Measurements from ENCODE around the gene PARP16. TPM values are rescaled to one million over a fixed set of nuclear protein-coding genes. Genes with fewer than 3 reads are reported as not detected.

PARP16 gene
- polyA plus RNA-seq, 12 donors: 11.1 to 15.0 (median 12.5) TPM; not detected in 1

DNA sequence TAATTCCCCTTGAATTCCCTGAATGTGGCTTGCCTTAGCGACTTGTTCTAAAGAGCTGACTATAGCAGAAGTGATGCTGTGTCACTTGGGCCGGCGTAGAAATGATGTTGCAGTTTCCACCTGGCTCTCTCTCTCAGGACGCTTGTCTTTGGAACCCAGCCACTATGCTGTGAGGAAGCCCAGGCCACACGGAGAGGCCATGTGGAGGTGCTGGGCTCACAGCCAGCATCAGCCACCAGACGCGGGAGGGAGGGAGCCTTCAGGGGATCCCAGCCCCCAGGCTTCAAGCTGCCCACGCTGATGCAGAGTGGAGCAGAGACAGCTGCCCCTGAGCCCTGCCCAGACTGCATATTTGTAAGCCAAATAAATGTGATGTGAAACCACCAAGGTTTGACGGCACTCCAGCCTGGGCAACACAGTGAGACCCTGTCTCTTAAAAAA, 36.4 kb upstream of the PARP16 start:
- DNase-seq: peak; percentile 55

DNA sequence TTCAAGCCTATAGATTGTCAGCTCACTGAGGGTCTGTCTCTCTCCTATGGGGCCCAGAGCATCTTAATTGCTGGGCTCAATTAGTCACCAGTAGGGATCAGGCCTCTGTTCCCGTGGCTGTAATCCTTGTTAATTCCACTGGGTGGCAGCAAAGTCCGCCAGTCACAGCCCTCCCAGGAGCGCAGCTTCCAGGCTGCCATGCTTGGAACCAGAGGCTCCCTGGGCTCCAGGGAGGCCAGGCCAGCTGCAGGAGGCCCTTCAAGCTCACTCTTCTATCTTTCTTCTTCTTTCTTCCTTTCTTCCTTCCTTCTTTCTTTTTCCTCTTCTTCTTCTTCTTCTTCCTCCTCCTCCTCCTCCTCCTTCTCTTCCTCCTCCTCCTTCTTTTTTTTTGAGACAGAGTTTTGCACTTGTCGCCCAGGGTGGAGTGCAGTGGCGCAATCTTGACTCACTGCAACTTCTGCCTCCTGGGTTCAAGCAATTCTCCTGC, 32.2 kb upstream of the PARP16 start:
- DNase-seq: peak; percentile 83

DNA sequence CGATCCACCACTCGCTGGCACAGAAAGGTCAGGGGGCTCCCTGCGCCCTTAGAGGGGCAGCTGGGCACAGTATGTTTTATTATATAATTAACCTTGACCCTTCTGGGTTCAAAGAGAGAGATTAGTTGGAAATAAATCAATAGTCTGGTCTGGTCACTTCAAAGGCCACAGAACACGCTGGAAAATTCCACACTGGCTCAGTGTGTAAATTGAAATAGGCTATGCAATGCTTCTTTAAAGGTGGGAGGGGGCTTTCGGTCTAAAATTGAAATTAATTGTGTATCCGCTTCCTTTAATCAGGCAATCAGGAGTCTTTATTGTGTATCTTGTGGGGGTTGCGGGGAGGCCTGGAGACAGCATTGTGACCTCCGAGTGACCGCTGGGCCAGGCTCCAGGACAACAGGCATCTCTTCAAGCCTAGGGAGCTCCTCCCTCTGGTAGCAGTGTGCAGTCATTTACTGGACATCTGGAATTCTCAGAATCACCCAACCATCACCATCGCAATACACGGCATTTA, 25.8 kb upstream of the PARP16 start:
- peak; percentile 65 for DNase-seq

DNA sequence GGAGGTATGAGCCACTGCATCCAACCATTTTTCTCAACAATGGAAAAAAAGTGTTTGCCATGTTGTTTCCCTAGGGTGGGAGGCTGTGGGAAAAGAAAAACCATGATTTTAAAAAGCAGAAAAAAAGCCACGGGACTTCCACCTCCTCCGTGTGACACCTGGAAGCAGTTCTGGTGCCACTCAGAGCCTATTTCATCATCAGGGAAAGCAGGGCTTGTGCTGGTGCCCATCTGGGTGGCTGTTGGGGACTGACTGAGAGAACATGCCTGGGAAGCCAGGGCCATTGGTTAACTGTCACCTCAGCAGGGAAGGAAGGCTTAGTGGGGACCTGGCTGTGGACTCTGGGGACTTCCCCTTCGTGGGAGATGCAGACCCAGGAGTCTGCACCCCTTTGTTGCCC, 25.1 kb upstream of the PARP16 start:
- DNase-seq: no peak

DNA sequence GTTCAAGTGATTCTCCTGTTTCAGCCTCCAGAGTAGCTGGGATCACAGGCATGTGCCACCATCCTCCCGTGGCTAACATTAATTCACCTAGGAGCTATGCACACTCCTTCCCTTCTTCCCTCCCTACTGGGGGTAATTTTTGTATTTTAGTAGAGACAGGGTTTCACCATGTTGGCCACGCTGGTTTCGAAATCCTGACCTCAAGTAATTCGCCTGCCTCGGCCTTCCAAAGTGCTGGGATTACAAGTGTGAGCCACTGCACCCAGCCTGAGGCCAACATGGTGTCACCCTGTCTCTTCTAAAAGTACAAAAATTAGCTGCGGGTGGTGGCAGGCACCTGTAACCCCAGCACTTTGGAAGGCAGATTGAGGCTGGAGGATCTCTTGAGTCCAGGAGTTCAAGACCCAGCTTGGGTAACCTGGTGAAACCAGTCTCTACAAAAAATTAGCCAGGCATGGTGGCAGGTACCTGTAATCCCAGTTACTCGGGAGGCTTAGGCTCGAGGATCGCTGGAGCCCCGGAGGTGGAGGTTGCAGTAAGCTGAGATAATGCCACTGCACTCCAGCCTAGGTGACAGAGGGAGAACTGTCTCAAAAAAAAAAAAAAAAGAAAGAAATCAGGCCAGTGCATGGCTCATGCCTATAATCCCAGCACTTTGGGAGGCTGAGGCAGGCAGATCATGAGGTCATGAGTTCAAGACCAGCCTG, 23.9 kb upstream of the PARP16 start:
- no peak for DNase-seq

DNA sequence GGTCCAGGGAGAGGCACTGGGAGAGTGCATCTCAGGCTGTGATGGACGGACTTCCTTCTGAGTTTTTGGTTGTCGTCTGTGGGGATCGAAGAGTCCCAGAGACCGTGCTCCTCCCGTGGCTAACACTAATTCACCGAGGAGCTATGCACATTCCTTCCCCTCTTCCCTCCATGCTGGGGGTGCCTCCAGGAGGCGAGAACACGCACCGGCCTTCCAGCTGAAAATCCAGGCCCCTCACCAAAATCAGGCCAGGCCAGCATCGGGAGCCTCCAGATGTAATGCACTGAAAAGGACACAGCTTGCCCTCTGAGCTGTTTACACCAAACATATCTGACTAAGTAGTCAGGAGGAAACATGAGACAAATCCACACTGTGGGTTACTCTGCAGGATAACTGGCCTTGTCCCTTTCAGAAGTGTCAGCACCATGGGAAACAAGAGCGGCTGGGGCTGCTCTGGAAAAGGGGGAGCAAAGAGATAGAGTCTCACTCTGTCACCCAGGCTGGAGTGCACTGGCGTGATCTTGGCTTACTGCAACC, 23.3 kb upstream of the PARP16 start:
- no peak for DNase-seq

DNA sequence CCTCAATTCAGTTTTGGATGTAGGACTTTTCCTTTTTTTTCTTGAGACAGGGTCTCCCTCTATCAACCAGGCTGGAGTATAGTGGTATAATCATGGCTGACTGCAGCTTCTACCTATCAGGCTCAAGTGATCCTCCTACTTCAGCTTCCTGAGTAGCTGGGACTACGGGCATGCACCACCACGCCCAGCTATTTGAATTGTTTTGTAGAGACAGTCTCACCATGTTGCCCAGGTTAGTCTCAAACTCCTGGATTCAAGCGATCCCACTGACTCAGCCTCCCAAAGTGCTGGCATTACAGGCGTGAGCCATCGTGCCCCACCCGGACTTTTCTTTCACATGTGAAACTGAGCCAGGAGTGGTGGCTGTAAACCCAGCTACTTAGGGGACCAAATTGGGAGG, 21.3 kb upstream of the PARP16 start:
- no peak for DNase-seq

DNA sequence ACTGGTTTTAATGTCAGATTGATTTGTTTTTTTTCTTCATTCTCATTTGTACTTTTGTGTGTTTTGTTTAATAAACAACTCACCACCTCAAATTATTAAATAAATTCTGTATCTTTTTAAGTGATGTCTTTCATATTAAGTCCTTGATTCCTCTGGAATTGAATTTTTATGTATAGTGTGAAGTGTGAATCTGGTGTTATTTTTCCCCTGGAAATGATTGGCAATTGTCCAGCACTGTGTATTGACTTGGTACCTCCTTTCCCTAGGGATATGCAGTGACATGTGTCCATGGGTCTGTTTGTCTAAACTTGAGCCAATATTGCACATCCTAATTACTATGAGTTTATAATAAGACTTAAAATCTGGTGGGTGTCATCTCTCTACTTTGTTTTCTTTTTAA, 19.9 kb upstream of the PARP16 start:
- DNase-seq: no peak

DNA sequence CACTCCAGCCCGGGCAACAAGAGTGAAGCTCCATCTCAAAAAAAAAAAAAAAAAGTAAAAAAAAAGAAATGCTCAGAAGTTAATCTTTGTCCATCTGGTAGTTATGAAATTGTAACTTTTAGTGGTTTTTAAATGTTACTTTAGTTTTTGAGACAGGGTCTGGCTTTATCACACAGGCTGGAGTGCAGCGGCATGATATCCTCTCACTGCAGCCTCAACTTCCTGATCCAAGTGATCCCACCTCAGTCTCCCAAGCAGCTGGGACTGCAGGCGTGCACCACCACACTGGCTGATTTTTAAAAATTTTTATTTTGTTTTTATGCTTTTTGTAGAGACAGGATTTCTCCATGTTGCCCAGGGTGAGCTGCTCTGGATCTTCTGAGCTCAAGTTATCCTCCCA, 19.1 kb upstream of the PARP16 start:
- no peak for DNase-seq

DNA sequence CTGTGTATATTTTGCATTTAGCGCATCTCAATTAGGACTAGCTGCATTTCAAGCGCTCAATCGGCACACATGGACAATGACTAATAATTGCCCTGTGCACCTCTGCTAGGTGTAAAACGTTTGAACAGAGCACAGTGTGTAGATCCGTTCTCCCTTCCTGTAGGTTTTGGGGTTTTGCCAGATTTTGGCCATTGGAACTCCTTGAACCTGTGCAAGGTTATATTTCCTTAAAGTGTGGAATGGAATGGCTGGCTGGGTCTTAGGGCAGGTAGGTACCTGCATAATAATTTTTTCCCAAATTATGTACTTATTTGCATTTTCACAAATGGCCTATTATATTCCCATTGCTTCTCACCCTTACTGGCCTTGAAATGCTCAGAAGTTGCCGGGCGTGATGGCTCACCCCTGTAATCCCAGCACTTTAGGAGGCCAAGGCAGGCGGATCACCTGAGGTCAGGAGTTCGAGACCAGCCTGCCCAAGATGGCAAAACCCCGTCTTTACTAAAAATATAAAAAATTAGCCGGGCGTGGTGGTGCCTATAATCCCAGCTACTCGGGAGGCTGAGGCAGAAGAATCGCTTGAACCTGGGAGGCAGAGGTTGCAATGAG, 18.6 kb upstream of the PARP16 start:
- peak; percentile 35 for DNase-seq

DNA sequence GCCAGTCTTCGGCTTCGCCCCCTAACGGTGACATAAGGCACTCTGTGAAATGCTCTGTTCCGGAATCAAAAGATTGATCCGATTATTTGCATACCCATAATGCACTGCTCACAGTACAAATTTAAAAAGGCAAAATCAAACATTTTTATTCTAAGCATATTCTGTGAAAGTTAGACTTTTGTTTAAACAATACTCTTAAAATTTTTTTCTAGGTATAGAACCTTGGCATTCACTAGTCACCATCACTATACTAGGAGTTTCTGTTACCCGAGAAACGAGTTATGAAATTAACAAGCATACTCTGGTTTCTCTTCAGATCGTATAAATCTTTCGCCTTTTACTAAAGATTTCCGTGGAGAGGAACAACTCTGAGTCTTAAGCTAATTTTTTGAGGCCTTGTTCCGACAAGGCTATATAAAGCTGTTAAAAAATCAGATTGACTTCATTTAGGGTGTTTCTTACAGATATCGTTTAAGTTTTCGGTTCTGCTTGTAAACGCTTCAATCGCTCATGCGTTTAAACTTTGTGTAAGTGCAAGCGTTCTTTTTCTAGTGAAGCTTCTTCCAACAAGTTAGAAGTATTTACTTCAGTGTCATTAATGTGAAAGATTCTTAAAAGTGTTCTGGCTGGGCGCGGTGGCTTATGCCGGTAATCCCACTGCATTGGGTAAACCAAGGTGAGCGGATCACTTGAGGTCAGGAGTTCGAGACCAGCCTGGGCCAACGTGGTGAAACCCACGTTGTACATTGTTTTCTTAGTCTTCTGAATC, 17.9 kb upstream of the PARP16 start, which contains the start of gene RNU5B-1:
Gene RNU5B-1, plus strand, starts transcription at position 297 of the 769 bp plus-strand sequence.
- DNase-seq: peak; percentile 93

DNA sequence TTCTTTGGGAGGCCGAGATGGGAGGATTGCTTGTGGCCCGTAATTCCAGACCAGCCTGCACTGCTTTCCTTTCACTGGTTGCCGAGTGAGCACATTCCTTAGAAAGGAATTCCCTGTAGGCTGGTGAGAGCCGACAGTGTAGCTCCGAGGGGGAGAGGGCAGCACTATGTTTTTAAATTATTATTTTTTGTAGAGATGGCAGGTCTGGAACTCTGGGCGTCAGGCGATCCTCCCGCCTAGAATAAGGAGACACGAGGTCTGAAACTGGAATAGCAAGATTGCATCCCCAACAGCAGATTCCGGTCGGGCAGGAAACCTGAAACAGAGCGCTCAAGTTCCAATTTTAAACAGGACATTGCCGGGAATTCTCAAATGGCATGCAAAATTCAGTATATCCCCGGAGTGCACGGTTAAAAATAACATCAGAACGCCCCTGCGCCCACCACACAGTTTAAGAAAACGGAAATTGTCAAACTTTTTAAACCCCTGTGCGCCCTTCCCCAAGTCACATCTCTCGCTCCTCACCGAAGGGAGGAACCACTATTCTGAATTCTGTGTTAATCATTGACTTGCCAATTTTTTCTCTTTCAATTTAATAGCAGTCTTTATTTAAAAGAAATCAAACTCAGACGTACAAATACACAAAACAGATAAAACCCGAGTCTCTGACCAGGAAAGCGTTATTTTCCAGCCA, 17.2 kb upstream of the PARP16 start:
- DNase-seq: peak; percentile 79

DNA sequence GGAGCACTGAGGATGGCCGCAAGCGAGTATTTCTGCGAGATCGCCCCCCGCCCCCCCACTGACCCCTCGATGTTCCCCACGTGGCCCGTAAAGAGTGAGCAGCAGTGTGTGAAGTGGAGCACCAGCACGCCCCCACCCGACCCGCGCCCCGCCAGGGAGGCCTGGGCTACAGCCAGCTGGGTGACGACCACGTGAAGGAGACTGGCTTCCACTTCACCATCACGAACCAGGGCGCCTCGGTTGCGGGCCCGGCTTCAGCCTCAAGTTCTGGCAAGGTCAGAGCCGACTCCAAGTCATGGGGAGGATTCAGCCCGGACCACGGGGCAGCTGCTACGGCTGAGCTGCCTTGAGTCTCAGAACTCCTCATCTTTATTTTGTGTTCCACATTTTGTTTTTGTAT, 15.4 kb upstream of the PARP16 start:
- DNase-seq: no peak

DNA sequence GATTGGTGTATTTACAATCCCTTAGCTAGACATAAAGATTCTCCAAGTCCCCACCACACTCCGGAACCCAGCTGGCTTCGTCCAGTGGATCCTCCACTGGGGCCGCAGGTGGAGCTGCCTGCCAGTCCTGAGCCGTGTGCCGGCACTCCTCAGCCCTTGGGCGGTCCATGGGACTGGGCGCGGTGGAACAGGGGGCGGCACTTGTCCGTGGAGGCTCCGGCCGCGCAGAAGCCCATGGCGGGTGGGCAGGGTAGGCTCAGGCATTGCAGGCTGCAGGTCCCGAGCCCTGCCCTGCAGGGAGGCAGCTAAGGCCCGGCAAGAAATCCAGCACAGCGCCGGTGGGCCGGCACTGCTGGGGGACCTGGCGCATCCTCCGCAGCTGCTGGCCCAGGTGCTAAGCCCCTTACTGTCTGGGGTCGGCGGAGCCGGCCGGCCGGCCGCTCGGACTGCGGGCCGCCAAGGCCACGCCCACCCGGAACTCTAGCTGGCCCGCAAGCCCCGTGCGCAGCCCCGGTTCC, 14.3 kb upstream of the PARP16 start:
- DNase-seq: no peak

DNA sequence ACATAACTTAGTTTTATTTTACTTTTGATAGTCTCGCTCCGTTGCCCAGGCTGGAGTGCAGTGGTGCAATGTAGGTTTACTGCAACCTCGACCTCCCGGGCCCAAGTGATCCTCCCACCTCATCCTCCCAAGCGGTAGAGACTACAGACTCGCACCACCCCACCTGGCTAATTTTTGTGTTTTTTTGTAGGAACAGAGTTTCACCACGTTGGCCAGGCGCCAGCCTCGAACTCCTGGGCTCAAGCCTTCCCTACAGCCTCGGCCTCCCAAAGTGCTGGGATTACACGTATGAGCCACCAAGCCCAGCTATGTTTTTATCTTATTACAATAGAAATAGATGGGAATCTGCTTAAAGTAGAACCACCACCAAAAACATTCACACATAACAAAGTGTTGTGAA, 12.0 kb upstream of the PARP16 start:
- no peak for DNase-seq

DNA sequence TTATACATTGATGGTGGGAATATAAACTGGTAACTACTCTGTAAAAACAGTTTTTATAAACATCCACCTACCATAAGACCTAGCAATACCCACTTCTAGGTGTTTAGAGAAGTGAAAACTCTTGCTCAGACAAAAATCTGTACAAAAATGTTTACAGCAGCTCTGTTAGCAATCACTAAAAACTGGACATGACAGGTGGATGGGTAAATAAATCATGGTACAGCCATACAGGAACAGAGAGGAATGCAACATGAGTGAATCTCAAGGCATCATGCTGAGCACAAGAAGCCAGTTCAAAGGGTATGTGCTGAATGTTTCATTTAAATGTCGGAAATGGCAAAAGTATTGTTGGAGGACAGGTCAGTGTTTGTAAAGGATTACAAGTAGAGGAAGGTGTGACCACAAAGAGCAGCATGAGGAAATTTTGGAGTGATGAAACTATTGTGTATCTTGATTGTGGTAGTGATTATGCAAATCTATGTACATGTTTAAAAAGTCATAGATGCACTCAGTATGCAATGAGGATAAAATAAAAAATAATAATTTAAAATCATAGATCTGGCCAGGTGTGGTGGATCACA, 6.3 kb upstream of the PARP16 start:
- no peak for DNase-seq

DNA sequence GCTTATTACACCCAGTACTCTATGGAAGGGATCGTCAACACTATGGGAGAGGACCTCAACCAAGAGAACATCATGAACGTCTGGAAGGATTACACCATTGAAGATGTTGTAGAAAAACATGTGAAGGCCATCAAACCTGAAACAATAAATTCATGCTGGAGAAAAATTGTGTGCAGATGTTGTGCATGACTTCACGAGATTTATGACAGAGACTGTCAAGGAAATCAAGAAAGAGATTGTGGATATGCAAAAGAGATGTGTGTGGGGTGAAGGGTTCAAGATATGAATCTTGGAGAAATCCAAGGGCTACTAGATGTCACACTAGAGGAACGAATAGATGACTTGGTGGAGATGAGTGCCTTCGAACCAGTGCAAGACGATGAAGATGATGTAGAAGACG, 3.5 kb upstream of the PARP16 start:
- DNase-seq: no peak

DNA sequence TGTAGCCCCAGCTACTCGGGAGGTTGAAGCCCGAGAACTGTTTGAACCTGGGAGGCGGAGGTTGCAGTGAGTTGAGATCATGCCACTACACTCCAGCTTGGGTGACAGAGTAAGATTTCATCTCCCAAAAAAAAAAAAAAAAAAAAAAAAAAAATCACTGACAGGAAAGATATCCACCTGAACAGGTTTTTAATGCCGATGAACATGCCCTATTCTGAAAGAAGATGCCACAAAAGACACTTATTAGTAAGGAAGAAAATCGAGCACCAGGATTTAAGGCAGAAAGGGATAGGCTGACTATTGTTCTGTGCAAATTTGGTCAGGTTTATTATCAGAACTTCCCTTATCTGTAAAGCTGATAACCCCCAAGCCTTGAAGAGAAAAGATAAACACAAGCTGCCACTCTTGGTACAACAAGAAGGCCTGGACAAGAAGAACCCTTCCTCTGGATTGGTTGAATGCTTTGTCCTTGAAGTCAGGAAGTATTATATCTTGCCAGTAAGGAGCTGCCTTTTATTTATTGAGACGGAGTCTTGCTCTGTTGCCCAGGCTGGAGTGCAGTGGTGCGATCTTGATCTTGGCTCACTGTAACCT, 2.7 kb upstream of the PARP16 start:
- no peak for DNase-seq

DNA sequence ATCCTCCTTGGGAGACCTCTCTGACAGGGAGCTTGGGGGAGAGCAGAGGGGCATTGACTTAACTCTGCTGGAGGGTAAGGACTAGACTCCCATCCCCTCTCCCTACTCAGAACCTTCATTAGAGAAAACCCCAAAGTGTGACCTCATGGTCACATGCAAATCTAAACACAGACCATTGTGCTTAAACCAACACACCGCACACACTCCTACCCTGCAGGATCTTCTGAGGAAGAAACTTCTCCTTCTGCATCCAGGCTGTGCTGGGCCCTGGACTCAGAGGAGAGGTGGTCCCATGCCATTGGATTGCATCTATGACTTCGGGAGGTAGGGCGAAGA, 805 bp upstream of the PARP16 start:
- DNase-seq: no peak

DNA sequence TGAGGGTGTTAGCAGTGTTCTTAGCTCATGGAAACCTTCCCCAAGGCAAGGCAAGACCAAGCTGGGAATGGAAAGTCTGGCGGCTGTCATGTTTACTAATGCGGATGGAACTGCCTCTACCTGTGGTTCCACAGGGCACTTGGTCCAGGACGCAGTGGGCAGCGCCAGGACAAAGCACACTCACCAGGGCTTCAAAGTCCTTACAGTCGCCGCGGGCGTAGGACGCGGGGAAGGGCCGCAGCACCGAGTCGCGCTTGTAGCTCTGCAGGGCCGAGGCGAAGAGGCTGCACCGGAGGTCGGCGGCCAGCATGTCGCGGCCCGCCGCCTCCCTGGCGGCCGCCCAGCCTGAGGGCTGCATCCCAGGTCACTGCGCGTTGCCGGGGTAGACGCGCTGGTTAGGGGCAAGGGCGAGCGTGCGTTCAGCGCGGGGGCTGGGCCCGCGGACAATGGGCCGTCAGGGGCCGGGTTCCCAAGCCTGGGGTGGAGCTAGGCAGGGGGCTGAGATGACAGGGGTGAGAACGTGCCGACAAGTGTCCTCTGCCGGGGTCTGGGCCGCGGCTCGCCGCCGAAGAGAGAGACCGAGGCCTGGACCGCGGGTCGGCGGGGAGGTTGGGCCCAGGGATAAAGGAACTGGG, 497 bp downstream of the PARP16 start:
- peak; percentile 41 for DNase-seq
